B cell (primary cell): ENCODE results near the gene FSTL5. TPM values are rescaled to one million over a fixed set of nuclear protein-coding genes. Genes with fewer than 3 reads are reported as not detected.

ENCODE experiments used
- ATAC-seq: fragments of 200-7000 bp; cut with Tn5 transposase; one replicate; pipeline ENCODE4 v1.10.0; 2021; ENCODE audit warnings: low read depth, mild to moderate bottlenecking, moderate number of reproducible peaks, moderate library complexity
- CTCF ChIA-PET: fragments of 350-600 bp; sonication (Branson Sonifier 250); formaldehyde crosslinking; loops from one replicate; lab custom pipeline; 2021; ENCODE audit warnings: antibody characterized with exemption, inconsistent platforms; lab: Charles Lee
- POLR2A ChIA-PET: fragments of 350-600 bp; sonication (Branson Sonifier 250); formaldehyde crosslinking; loops from one replicate; lab custom pipeline; 2021; ENCODE audit warnings: antibody characterized with exemption; lab: Charles Lee
- DNase-seq: peaks from one replicate; pipeline ENCODE4 v3.0.0; 2013
- H2AFZ ChIP-seq: 2 replicates; pipeline ENCODE4 v1.6.1; 2012; ENCODE audit warnings: mild to moderate bottlenecking, low read depth, low read length; ENCODE audit not compliant: insufficient read depth, poor library complexity, severe bottlenecking
- H3K27ac ChIP-seq, 2 donors: 1 replicate in 1 of 2; 2 replicates in 1 of 2; pipeline ENCODE4 v1.5.1; 2012 to 2013; ENCODE audit warnings: low read length in 2 of 2, mild to moderate bottlenecking in 2 of 2, moderate library complexity in 1 of 2
- H3K27me3 ChIP-seq, 4 experiments: fragments of 200-600 bp in 1 of 4; sonication (generic) in 1 of 4; replicated peaks in 1 of 4; 1 replicate in 2 of 4; 2 replicates in 2 of 4; pipeline versions ENCODE4 v1.6.1 to v1.7.0; 2013 to 2016; ENCODE audit warnings: low read length in 3 of 4, mild to moderate bottlenecking in 2 of 4, mixed read lengths in 1 of 4, moderate library complexity in 1 of 4; ENCODE audit not compliant: insufficient read depth in 4 of 4, control insufficient read depth in 3 of 4; ENCODE audit errors: control extremely low read depth in 1 of 4
- H3K36me3 ChIP-seq, 2 experiments: replicated peaks in 1 of 2; 1 replicate in 1 of 2; 2 replicates in 1 of 2; pipeline versions ENCODE4 v1.6.1 to v1.7.1; 2013; ENCODE audit warnings: low read length in 1 of 2; ENCODE audit not compliant: insufficient read depth in 2 of 2, control insufficient read depth in 1 of 2; ENCODE audit errors: control extremely low read depth in 1 of 2, extremely low read depth in 1 of 2
- H3K4me1 ChIP-seq, 2 donors: fragments of 200-600 bp in 1 of 2; sonication (generic) in 1 of 2; 1 replicate in 1 of 2; 2 replicates in 1 of 2; pipeline versions ENCODE4 v1.5.1 to v1.6.1; 2013 to 2017; ENCODE audit warnings: low read length in 2 of 2; ENCODE audit not compliant: control insufficient read depth in 2 of 2, insufficient read depth in 2 of 2
- H3K4me2 ChIP-seq: replicated peaks from 2 replicates; pipeline ENCODE3; 2012; ENCODE audit warnings: mild to moderate bottlenecking, low read depth, low read length; ENCODE audit not compliant: poor library complexity, severe bottlenecking
- H3K4me3 ChIP-seq, 5 experiments: fragments of 200-600 bp in 1 of 5; sonication (generic) in 1 of 5; 1 replicate in 3 of 5; 2 replicates in 2 of 5; pipeline versions ENCODE4 v1.5.1 to v1.7.0; 2011 to 2016; ENCODE audit warnings: low read length in 4 of 5, mild to moderate bottlenecking in 4 of 5, low read depth in 2 of 5, control low read depth in 1 of 5, moderate library complexity in 1 of 5; ENCODE audit not compliant: insufficient read depth in 1 of 5; ENCODE audit errors: control extremely low read depth in 1 of 5, extremely low read depth in 1 of 5
- H3K79me2 ChIP-seq: fragments of 200-600 bp; sonication (generic); one replicate; pipeline ENCODE4 v1.6.0; 2016; ENCODE audit warnings: low read length; ENCODE audit not compliant: control insufficient read depth, insufficient read depth
- H3K9ac ChIP-seq: fragments of 200-600 bp; sonication (generic); 2 replicates; pipeline ENCODE4 v1.6.1; 2017; ENCODE audit warnings: mild to moderate bottlenecking, low read length, moderate library complexity
- H3K9me3 ChIP-seq, 3 donors: one replicate each; pipeline versions ENCODE4 v1.6.1 to v1.7.1; 2013; ENCODE audit warnings: low read length in 2 of 3; ENCODE audit not compliant: control insufficient read depth in 2 of 3, insufficient read depth in 1 of 3; ENCODE audit errors: control extremely low read depth in 1 of 3
- H4K20me1 ChIP-seq: 2 replicates; pipeline ENCODE4 v1.6.0; 2012; ENCODE audit warnings: mild to moderate bottlenecking, low read length; ENCODE audit not compliant: insufficient read depth, control insufficient read depth, poor library complexity, severe bottlenecking
- H3K27ac Mint-ChIP-seq: one replicate; pipeline ENCODE4 v1.8.0; 2021; ENCODE audit warnings: mixed read lengths
- H3K27me3 Mint-ChIP-seq: one replicate; pipeline ENCODE4 v1.8.0; 2021; ENCODE audit warnings: mixed read lengths
- H3K4me1 Mint-ChIP-seq: one replicate; pipeline ENCODE4 v1.8.0; 2021; ENCODE audit warnings: mixed read lengths
- H3K4me3 Mint-ChIP-seq: one replicate; pipeline ENCODE4 v1.8.0; 2021; ENCODE audit warnings: mixed read lengths
- H3K9me3 Mint-ChIP-seq: one replicate; pipeline ENCODE4 v1.8.0; 2022; ENCODE audit warnings: mixed read lengths; ENCODE audit not compliant: insufficient read depth
- EZH2 ChIP-seq: IDR thresholded peaks from 2 replicates; pipeline ENCODE4 v1.6.1; 2012; ENCODE audit warnings: borderline replicate concordance, low read depth, mild to moderate bottlenecking, moderate library complexity, low read length; ENCODE audit not compliant: insufficient read depth, poor library complexity, severe bottlenecking
- WGBS: methylation state at CpG from one replicate; pipeline ENCODE4 v1.1.5; 2013; ENCODE audit warnings: missing lambda C conversion rate; ENCODE audit not compliant: insufficient coverage; 5-methylcytosine and 5-hydroxymethylcytosine counted together
- intact Hi-C: fragments of 100-400 bp; cut with micrococcal nuclease; formaldehyde crosslinking; loops from one replicate; pipeline ENCODE4 v1.10.0; 2022
- polyA plus RNA-seq: library from polyadenylated mRNA; depleted of rRNA; stranded (reverse); fragments of >200 nt; gene quantifications from 2 replicates; pipeline ENCODE4 v1.2.3, GENCODE V29; 2012
- total RNA-seq, 2 donors: library from RNA; stranded (reverse); fragments of 120-200 nt in 1 of 2; gene quantifications; 1 replicate in 1 of 2; 2 replicates in 1 of 2; pipeline versions ENCODE4 v1.2.3 to v1.2.4, GENCODE V29; 2013 to 2022
- TF ChIP-seq, protein P1 (sequence below): fragments of 200-600 bp; IDR thresholded peaks from one replicate; pipeline ENCODE4 v1.8.0; 2022; ENCODE audit warnings: antibody characterized with exemption, mild to moderate bottlenecking

The FSTL5 gene
- total and polyA plus RNA-seq, 2 donors (not counting 1 experiment from before 2014, with no cell fraction given): not detected

DNA sequence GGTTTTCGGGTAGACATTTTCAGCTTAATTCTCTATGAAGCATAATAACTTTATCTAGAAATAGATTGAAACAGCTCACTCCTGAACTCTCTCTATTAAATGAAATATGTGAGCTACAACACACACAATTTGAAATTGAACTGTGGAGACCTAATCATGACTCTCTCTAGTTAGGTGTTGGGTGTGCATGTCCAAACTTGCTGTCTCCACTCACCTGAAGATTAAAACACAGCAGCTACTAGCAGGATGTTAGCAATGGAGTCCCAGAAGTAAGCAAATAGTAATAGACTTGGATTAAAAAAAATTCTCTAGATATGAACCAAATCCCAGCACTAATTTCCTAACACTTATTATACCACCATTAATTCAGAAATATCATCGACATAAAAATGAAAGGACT is 173.1 kb downstream of the FSTL5 start:
- intact Hi-C loops: no loop called here
- Histone ChIP-seq H4K20me1 (no peaks in the 10 kb centered on the region), H3K27ac (no peak overlapping the region), H2AFZ (no peak overlapping the region), H3K9ac (no peak overlapping the region), H3K4me3 (no peak overlapping the region), H3K4me2 (no peak overlapping the region), H3K79me2 (no peaks in the 10 kb centered on the region), H3K9me3 (peaks cover 0 to 2% (median 0%) of the 10 kb centered on the region in 3 donors), H3K27me3 (no peaks in the 10 kb centered on the region), H3K36me3 (no peaks in the 10 kb centered on the region), H3K4me1 (no peaks in the 10 kb centered on the region)
- no peaks in the 10 kb centered on the region for H3K27me3 Mint-ChIP-seq
- DNase-seq (no peak), ATAC-seq (no peak)
- no CpG with 5 or more reads among the region's 2 CpGs for WGBS
- TF ChIP-seq, protein P1, sequence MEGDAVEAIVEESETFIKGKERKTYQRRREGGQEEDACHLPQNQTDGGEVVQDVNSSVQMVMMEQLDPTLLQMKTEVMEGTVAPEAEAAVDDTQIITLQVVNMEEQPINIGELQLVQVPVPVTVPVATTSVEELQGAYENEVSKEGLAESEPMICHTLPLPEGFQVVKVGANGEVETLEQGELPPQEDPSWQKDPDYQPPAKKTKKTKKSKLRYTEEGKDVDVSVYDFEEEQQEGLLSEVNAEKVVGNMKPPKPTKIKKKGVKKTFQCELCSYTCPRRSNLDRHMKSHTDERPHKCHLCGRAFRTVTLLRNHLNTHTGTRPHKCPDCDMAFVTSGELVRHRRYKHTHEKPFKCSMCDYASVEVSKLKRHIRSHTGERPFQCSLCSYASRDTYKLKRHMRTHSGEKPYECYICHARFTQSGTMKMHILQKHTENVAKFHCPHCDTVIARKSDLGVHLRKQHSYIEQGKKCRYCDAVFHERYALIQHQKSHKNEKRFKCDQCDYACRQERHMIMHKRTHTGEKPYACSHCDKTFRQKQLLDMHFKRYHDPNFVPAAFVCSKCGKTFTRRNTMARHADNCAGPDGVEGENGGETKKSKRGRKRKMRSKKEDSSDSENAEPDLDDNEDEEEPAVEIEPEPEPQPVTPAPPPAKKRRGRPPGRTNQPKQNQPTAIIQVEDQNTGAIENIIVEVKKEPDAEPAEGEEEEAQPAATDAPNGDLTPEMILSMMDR: no peak
- no peak for TF ChIP-seq EZH2
- ChIA-PET POLR2A (no interaction called here), CTCF (no interaction called here)
- peaks cover 4% of the 10 kb centered on the region for H3K9me3 Mint-ChIP-seq
- H3K4me1 Mint-ChIP-seq: no peaks in the 10 kb centered on the region
- H3K4me3 Mint-ChIP-seq: no peak overlapping the region
- H3K27ac Mint-ChIP-seq: no peak overlapping the region

GRCh38 chr4:161988946-161989345 is 174.9 kb downstream of the FSTL5 start:
- Mint-ChIP-seq H3K4me3 (no peak overlapping the region), H3K4me1 (no peaks in the 10 kb centered on the region), H3K9me3 (peaks cover 4% of the 10 kb centered on the region), H3K27ac (no peak overlapping the region), H3K27me3 (no peaks in the 10 kb centered on the region)
- TF ChIP-seq, protein P1: no peak
- TF ChIP-seq EZH2: no peak
- intact Hi-C loops: no loop called here
- Histone ChIP-seq H3K27ac (no peak overlapping the region), H2AFZ (no peak overlapping the region), H3K79me2 (no peaks in the 10 kb centered on the region), H3K9ac (no peak overlapping the region), H4K20me1 (no peaks in the 10 kb centered on the region), H3K4me3 (no peak overlapping the region), H3K9me3 (peaks cover 0 to 2% (median 0%) of the 10 kb centered on the region in 3 donors), H3K4me1 (no peaks in the 10 kb centered on the region), H3K27me3 (no peaks in the 10 kb centered on the region), H3K4me2 (no peak overlapping the region), H3K36me3 (no peaks in the 10 kb centered on the region)
- no peak for DNase-seq
- CTCF ChIA-PET: no interaction called here
- POLR2A ChIA-PET: no interaction called here
- ATAC-seq: no peak
